Jurkat, Clone E6-1 (cell line): ENCODE measurements around the gene MAP3K15.

ENCODE experiments used
- DNase-seq: peaks from one replicate; pipeline ENCODE4 v3.0.0-alpha.2; 2011; ENCODE audit warnings: low read depth, low spot score
- H3K4me3 ChIP-seq: 2 replicates; pipeline ENCODE4 v1.5.1; 2011; ENCODE audit warnings: mild to moderate bottlenecking, low read length, control low read depth, moderate library complexity

The MAP3K15 gene

DNA sequence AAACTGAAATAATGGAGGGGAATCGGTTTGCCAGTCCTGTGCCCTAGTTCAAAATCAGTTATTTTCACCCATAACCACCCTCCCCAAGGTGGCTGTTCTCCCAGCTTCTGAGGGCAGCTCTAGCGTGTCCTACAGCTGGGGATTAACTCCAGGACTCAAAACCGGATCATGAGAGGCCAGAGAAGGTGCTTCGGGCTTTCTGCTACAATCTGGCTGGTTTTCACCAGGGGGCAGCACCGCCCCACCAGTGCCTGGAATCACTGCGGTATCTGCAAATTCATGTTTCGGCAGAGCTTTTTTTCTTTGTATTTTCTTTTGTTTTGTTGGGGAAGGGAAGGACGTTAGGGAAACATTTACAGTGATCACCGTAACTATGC, 143.2 kb downstream of the MAP3K15 start:
- DNase-seq = peak; percentile 5
- no peak overlapping the region for H3K4me3 ChIP-seq

DNA sequence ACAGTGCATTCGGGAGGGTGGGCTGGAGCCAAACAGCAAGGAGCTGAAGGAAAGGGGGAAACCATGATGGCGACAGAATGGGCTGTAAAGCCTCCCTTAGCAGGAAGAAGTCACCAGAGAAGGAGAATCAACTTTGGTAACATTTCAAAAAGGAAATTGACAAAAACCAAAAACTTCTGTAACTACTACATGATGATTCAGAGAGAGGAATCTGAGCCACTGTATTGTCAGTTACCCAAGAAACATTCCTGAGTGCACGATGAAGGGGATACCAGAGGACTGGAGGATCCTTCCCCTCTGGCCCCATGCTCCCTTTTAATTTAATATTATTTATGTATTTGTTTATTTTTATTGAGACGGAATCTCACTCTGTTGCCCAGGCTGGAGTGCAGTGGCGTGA, 145.2 kb downstream of the MAP3K15 start:
- DNase-seq = no peak
- no peak overlapping the region for H3K4me3 ChIP-seq

DNA sequence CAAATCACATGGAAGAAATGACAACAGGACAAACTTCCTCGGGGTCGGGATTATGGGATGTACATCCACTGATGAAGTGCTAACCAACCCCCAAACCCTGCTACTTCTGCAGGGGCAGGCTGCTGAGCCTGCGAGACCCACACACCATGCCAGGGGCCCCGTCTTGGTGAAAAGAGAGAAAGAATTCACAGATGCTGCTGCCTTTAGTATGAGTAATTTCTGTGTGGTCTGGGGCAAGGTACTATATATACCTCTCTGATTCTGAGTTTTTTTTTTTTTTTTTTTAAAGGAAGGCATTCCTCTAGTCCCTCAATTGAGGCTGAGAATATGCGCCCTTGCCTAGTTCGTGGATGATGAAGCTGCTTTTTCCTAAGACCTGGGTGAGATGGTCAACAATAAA, 146.7 kb downstream of the MAP3K15 start:
- DNase-seq = no peak
- H3K4me3 ChIP-seq = no peak overlapping the region

DNA sequence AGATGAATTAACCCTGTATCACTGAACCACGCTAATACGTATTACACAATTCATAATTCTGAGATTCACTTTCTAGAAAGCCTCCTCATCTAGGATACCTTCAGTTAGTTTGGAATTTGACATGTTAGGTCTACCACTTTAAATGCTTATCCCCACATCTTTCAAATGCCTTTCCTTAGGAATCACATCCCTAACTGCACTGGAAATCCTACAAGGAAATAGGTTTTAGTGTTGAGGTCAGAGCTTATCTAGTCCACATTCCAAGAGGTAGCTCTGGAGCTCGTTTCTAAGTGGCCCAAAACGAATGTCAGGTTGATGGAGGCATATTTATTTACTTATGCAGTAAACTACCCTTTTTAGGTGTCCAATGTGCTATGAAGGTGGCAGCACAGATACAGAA, 153.6 kb downstream of the MAP3K15 start:
- no peak for DNase-seq

DNA sequence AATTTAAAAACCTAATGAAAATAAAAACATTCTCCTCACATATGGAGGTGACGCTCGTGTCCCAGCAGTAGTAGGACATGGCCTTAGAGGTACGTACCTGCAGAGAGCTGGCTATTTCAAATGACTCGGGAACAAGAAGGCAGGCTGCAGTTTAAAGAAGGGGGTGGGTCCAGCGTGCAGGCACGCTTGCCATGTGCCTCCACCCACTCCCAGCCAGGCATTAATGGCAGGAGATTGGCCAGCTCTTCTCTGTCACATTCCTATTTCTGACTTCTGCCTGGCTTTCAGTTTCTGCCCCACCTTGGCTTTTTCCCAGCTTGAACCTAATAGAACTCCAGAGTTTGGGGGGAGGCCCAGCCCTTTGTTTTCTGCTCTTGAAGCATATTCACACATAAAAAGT, 154.4 kb downstream of the MAP3K15 start:
- H3K4me3 ChIP-seq = no peak overlapping the region
- no peak for DNase-seq

More for the DNA sequence above, 153.6 kb downstream of the MAP3K15 start:
- no peak overlapping the region for H3K4me3 ChIP-seq

DNA sequence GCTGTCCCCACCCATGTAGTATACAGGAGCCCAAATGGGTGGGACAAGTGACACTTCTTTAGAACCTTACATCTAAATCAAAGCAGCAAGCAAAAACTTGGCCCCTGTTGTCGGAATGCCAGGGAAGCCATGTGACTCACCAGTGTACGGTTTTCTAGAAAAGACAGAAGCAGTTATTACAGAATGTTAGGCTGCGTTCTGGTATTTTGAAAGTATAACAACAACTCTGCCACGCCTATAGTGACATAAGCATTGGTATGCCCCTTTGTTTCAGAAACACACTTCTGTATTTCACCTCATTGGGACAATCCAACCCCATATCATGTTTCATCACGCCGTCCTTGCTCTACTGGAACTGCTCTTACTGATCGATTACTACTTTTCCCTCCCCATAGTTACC, 156.8 kb downstream of the MAP3K15 start:
- DNase-seq = no peak
- H3K4me3 ChIP-seq = no peak overlapping the region

DNA sequence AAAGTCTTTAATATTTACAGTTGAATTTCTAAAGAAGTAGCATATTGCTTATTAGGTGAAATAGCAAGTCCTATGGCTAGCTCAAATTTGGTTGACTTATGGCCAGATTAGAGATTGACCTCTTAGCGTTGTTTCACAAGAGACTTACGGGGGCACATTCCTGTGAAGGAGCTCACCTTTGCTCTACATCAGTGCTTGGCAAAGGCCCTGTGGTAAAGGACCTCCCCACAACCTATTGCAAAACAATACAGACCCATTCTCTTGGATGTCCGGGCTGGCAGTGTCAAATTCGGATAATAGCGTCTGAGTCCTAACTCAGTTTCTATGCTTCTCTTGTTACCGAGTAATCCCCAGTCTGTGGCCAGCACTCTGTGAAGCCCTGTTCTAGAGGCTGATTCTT, 160.7 kb downstream of the MAP3K15 start:
- DNase-seq = no peak
- H3K4me3 ChIP-seq = no peak overlapping the region

DNA sequence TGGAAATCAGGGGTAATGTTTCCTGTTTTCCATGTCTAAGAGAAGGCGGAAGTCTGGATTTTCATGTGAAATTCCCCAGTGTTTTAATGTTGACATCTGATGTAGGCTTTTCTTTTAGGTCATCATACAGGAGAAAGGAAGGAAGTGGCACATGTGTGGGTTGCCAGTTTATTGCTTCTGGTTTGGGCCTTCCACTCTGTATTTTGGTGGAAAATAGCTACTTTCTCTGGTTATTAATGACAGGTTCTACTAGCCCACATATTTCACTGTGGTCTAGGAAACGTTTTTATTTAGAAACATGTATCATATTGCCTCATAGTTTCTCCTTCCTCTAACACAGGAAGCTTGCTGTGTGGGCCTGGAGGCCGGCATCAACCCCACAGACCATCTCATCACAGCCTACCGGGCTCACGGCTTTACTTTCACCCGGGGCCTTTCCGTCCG, 164.3 kb downstream of the MAP3K15 start:
- DNase-seq = no peak
- no peak overlapping the region for H3K4me3 ChIP-seq

DNA sequence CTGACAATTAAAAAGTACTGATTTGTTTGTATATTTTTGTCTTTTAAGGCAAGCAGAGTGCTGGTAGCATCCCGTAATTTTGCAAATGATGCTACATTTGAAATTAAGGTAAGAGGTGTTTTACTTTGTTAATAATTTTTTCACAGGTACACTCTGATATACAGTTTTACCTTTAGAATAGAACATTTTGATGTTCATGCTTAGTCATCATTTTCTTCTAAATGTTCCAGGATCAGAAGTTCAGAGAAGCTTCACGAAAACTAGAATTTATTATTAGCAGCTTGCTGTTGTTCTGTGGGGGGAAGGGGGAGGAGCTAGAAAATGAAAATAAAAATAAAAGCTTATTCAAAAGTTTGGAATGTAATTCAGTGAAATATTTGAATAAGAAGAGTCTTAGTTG, 166.0 kb downstream of the MAP3K15 start:
- no peak overlapping the region for H3K4me3 ChIP-seq
- DNase-seq = no peak

DNA sequence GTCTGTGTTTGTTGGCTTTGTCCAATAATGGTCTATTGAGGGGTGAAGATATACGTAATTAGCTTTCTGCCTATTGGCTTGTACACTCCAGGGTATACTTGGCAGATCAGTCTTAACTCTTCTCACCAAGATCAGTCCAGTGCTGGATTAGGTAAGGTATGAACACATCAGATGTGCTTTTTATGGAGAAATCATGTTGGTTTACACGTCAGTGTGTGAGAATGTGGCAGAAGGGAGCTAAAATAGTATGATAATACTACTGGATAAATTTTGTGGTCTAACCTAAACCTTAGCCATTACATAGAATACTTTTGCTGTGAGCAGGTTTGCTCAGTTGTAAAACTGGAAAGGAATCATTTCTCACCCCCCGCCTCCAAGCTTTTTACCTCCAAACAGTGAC, 167.4 kb downstream of the MAP3K15 start:
- DNase-seq = no peak
- no peak overlapping the region for H3K4me3 ChIP-seq

DNA sequence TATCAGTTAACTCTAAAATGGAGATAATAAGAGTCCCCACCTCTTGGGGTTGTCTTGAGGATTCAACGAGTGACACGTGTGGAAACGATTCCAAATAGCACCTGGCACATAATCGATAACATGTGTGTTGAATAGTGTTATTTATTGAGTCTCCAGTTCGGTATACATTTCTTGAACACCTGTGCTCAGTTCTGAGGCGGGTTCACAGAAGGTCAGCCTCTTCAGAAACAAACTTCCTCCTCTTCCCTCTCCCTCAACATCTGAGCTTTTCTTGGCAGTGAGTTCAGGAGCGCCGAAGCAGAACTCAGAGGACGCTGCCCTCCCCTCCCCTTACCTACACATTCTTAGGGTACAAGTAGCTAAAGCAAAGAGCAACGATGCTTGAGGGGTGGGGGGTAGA, 170.6 kb downstream of the MAP3K15 start:
- no peak for DNase-seq
- H3K4me3 ChIP-seq = peak overlapping the region; percentile 74

DNA sequence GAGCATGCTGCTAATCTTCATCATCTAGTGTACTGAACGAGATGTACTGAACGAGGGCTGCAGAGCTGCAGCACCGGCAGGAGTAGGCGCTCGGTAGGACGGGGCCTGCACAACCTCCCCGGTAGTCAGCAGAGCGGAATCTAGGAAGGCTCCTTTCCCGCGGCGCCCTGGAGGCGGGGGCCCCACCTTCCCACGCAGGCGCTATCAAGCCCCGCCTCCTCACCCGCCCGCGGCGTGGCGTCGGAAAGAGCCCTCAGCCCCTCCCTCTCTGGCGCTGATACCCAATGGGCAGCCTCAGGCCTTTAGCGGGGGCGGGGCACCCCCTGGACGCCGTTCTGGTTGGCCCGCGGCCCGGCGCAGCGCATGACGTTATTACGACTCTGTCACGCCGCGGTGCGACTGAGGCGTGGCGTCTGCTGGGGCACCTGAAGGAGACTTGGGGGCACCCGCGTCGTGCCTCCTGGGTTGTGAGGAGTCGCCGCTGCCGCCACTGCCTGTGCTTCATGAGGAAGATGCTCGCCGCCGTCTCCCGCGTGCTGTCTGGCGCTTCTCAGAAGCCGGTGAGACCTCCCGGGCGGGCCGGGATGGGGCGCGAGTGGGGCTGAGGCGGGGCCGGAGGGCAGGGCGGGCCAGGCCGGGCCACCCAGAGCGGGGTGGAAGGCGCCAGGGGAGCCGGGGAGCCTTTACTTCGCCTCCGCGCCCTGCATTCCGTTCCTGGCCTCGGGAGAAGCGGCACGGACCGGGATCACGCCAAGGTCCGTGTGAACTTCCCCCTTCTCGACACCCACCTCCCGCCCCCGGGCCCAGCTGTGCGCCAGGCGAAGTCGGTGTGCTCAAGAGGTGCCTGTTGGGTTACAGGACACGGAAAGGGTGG, 171.5 kb downstream of the MAP3K15 start, which contains the start of gene PDHA1:
TSS of gene PDHA1 (plus strand) at position 393 of the 874 bp plus-strand sequence. CDS start at position 504, 111 bp downstream.
- peak; percentile 85 for DNase-seq
- peak within 1 kb of the TSS; percentile 74 for H3K4me3 ChIP-seq

DNA sequence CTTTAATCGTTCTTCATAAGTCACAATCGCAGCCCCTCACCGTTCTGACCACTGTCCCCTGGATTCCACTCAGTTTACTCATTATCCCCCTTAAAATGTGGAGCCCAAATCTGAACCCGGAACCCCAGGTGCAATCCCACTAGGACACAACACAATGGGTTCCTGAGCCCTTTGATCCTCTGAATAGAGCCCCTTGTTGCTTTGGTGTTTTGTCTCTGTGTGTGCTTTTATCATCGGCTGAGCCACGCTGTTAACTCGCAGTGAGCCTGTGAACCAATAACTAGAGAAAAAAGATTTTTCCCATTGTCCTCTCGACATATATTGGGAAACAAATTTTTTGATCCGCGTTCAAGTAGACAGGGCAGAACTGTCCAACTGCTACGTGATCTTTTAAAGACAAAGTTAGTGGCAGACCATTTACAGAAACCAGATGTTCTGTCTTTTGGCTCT, 172.2 kb downstream of the MAP3K15 start:
- DNase-seq = no peak
- peak overlapping the region; percentile 54 for H3K4me3 ChIP-seq

DNA sequence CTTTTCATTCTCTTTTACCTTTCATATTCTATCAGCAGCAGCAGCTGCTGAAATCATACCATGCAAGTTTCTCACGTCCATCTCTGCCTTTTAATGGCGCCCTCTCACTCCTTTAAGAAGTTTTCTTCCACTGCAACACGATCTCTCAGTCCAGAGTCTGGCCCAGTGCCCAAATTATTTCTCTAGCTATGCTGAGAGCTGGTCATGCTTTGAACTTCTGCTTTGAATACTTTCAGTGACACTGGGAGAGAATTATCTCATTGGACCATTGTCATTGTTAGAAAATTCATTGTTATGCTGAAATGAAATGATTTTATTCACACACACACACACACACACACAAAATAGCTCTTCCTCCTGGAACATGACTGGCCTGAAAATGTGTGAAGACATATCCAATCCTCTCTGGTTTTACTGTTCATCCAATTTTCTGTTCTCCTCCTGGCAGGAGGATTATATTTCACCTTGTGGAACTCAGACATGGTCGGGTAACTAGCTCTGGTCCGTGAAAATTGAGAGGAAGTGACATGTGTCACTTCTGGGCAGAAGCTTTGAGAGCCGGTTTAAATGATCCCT, 172.9 kb downstream of the MAP3K15 start:
- DNase-seq = no peak
- no peak overlapping the region for H3K4me3 ChIP-seq

DNA sequence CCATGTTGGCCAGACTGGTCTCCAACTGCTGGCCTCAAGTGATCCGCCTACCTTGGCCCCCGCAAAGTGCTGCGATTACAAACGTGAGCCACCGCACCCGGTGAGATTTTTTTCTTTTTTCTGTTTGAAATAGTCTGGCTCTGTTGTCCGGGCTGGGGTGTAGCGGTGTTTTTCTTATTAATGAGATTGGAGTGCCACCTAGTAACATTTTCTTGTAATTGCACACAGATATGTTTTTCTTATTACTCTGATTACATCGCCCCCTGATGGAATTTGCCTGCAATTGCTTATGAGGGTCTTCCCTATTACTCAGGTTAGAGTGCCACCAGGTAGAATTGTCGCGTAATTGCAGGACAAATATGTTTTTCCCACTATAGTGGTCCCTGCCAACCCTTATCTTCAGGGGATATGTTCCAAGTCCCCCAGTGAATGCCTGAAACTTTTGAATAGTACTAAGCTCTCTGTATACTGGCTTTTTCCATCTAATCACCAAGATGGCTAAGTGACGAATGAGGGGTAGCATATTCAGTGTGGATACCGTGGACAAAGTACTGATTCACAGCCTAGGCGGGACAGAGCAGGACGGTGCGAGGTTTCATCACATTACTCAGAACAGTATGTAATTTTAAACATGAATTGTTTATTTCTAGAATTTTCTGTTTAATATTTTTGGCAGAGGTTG, 180.2 kb downstream of the MAP3K15 start:
- no peak overlapping the region for H3K4me3 ChIP-seq
- peak; percentile 27 for DNase-seq

DNA sequence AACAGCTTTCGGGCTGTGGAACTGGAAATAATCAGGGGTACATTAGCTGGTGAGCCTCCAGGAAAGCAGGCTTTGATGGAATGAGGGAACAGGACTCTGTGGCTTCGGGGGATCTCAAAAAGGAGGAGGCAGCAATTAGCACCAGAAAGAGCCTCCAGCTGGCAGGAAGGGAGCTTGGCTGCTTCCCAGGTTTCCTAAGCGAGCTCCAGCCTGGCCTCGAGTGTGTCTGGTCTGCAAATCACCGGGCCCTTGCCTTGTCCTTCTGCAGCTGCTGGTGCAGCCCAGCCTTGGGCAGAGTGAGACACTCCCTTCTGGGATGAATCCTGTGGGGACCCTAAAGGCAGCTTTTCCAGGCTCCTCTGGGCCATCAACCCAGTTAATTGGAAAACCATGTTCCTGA, 182.3 kb downstream of the MAP3K15 start:
- no peak for DNase-seq

DNA sequence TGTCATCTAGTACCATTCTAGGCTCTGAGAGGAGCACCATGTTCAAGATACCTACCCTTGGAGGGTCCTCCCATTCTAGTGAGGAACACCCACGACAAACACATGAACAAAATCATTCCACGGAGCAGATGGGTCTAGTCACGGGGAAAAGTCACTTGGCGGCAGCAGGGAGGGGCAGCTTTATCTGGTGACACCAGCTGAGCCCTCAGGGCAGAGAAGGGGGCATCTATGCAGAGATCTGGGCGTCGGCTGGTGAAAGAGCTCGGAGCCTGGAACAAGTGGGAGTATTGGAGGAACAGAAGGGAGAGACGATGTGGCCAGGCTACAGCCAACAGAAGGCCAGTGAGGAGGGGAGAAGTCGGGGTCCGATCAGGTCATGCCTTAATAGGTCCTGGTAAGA, 183.5 kb downstream of the MAP3K15 start:
- no peak for DNase-seq
- no peak overlapping the region for H3K4me3 ChIP-seq

More for the DNA sequence above, 182.3 kb downstream of the MAP3K15 start:
- no peak overlapping the region for H3K4me3 ChIP-seq

DNA sequence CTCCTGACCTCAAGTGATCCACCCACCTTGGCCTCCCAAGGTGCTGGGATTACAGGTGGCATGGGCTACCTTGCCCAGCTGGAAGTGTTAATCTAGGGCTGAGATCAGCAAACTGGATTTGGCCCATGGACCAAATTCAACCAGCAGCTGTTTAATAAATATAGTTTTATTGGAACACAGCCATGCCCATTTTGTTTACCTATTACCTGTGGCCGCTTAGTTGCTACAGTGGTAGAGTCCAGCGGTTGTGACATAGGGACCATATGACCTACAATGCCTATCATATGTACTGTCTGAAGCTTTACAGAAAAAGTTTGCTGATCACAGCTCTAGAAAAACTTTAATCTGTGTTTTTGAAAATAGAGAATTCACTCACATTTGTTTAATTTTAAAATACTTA, 188.7 kb downstream of the MAP3K15 start:
- H3K4me3 ChIP-seq = no peak overlapping the region
- no peak for DNase-seq
